C4-2B (cell line): ENCODE results near the gene ABHD16B.
"Not testable (repeated sequence)": the region's sequence is repeated elsewhere in the genome, so short reads cannot be mapped to it uniquely, and the experiment has no call there.

ENCODE experiments used
- H3K27ac ChIP-seq: fragments of 450-650 bp; 2 replicates; pipeline ENCODE4 v1.5.1; 2017
- ZFX ChIP-seq: fragments of 450-650 bp; IDR thresholded peaks from 2 replicates; pipeline ENCODE4 v1.6.1; 2017
- TF ChIP-seq, protein P1 (sequence below): fragments of 450-650 bp; conservative IDR thresholded peaks from 2 replicates; pipeline ENCODE4 v1.5.1; 2017; ENCODE audit warnings: mild to moderate bottlenecking

Gene ABHD16B

DNA sequence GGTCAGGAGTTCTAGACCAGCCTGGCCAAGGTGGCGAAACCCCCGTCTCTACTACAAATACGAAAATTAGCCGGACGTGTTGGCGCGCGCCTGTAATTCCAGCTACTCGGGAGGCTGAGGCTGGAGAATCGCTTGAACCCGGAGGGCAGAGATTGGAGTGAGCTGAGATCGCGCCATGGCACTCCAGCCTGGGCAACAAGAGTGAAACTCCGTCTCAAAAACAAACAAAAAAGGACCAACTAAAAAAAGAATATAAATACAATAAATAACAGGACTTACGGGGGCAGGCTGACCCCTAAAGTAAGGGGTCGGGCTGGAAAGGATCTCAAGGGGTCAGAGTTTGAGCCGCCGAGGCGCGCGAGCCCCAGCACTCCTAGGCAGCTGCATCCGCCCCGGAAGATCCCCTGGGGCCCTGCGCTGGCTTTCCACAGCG, 3.3 kb downstream of the ABHD16B start:
- peak overlapping the region; percentile 97 for H3K27ac ChIP-seq
- TF ChIP-seq ZFX: no peak
- TF ChIP-seq, protein P1, sequence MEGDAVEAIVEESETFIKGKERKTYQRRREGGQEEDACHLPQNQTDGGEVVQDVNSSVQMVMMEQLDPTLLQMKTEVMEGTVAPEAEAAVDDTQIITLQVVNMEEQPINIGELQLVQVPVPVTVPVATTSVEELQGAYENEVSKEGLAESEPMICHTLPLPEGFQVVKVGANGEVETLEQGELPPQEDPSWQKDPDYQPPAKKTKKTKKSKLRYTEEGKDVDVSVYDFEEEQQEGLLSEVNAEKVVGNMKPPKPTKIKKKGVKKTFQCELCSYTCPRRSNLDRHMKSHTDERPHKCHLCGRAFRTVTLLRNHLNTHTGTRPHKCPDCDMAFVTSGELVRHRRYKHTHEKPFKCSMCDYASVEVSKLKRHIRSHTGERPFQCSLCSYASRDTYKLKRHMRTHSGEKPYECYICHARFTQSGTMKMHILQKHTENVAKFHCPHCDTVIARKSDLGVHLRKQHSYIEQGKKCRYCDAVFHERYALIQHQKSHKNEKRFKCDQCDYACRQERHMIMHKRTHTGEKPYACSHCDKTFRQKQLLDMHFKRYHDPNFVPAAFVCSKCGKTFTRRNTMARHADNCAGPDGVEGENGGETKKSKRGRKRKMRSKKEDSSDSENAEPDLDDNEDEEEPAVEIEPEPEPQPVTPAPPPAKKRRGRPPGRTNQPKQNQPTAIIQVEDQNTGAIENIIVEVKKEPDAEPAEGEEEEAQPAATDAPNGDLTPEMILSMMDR: no peak; the same call in 1 of the 2 replicates

DNA sequence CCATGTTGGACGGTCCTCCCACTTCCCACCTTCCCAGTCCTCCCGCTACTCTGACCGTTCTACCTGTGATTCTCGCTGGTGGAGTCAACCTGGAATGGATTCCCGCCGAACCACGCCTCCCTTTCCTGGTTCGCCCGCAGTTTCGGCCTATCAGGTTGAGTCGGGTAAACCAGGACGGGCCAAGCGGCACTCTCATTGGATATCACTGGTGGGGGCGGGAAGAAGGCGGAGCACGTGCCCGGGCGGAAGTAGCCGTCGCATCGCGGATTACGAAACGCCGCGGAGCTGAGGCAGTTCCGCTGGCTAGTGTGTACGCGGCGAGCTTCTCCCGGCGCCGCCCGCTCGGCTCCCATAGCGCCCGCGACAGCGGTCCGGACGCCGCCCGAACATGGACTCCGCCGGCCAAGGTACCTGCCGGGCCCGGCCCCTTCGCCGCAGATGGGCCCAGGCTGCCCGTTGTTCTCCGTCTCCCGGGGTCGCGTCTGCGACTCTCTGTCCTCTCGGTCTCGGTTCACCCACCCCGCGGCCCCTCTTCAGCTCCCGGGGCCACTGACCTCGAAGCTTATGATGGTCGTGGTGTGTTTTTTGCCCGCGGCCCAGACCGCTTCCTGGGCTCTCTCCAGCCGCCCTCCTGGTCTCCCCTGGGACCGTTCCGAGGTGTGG, 3.8 kb downstream of the ABHD16B start, which contains the start of gene TPD52L2:
Gene TPD52L2 (plus strand): TSS at position 293 of the 663 bp plus-strand sequence. CDS start 96 bp downstream, at position 389.
- TF ChIP-seq, protein P1: no peak
- TF ChIP-seq ZFX: peak; percentile 46; the same call in 1 of the 2 replicates
- peak within 1 kb of the TSS; percentile 97 for H3K27ac ChIP-seq

DNA sequence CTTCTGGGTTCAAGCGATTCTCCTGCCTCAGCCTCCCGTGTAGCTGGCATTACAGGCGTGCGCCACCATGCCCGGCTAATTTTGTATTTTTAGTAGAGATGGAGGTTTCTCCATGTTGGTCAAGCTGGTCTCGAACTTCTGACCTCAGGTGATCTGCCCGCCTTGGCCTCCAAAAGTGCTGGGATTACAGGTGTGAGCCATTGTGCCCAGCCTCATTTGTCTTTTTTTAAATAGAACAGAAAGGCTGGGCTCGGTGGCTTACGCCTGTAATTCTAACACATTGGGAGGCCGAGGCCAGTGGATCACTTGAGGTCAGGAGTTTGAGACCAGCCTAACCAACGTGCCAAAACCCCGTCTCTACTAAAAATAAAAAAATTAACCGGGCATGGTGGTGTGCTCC, 5.7 kb downstream of the ABHD16B start:
- not testable (repeated sequence) for H3K27ac ChIP-seq

DNA sequence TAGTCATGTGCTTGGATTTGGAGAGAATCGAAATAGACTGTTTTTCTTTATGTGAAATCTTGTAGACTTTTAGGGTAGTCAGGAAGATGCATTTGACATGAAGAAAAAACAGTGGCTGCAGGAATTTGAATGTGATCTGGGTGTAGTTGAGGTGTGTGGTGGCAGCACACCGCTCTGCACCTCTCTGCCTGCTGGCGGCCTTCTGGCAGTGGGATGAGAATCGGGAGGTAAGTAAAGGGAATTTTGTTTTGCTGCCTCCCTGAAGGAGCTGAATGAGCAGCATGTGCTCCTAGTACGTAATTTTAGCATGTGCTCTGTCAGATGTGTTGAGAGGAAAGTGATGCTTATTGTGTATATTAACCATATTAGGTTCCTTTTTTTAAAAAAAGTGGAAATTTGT, 7.0 kb downstream of the ABHD16B start:
- TF ChIP-seq ZFX: no peak
- TF ChIP-seq, protein P1: no peak

DNA sequence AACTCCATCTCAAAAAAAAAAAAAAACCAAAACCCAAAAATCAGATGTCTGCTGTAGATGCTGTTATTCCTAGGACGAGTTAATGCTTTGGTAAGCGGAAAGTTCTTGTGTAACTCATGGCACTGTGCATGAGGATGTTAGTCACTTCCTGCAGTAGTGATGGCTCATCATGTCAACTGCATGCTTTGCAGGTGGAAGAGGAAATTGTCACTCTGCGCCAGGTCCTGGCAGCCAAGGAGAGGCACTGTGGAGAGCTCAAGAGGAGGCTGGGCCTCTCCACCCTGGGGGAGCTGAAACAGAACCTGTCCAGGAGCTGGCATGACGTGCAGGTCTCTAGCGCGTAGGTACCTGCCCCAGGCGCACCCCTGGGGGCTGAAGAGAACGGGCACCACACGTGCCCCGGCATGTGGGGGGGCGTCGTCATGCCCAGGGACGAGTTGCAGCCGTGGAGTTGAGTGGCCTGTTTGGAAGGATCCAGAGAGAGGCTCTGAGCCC, 12.2 kb downstream of the ABHD16B start:
- H3K27ac ChIP-seq: no peak overlapping the region
- TF ChIP-seq, protein P1: no peak
- no peak for TF ChIP-seq ZFX

More for the DNA sequence above, 7.0 kb downstream of the ABHD16B start:
- no peak overlapping the region for H3K27ac ChIP-seq

DNA sequence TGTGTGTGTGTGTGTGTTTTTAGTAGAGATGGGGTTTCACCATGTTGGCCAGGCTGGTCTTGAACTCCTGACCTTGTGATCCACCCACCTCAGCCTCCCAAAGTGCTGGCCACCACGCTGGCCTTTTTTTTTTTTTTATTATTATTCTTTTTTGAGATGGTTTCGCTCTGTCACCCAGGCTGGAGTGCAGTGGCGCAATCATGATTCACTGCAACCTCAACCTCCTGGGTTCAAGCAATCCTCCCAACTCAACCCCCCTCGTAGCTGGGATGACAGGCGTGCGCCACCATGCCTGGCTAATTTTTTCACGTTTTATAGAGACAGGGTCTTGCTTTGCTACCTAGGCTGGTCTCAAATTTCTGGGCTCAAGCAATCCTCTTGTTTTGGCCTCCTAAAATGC, 12.9 kb downstream of the ABHD16B start:
- H3K27ac ChIP-seq: not testable (repeated sequence)

DNA sequence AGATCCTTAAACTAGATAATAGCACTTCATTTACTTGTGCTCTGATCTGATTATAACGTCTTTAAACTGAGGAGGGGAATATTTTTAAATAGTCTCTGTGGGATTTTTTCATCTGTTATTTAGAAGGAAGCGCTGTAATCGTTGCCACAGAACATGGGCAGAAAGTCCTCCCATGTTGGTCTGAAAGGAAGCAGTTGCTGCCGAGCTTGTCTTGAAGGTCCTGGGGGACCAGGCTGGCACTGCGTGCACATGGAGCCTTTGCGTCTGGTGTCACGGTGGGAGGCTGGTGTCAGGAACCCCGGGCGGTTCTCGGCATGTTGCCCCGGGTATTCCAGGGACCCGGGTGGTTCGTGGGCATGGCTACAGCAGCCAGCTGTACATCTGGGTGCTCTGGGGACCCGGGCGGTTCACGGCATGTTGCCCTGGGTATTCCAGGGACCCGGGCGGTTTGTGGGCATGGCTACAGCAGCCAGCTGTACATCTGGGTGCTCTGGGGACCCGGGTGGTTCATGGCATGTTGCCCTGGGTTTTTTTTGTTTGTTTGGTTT, 15.3 kb downstream of the ABHD16B start:
- no peak overlapping the region for H3K27ac ChIP-seq
- TF ChIP-seq ZFX: no peak
- TF ChIP-seq, protein P1: no peak

DNA sequence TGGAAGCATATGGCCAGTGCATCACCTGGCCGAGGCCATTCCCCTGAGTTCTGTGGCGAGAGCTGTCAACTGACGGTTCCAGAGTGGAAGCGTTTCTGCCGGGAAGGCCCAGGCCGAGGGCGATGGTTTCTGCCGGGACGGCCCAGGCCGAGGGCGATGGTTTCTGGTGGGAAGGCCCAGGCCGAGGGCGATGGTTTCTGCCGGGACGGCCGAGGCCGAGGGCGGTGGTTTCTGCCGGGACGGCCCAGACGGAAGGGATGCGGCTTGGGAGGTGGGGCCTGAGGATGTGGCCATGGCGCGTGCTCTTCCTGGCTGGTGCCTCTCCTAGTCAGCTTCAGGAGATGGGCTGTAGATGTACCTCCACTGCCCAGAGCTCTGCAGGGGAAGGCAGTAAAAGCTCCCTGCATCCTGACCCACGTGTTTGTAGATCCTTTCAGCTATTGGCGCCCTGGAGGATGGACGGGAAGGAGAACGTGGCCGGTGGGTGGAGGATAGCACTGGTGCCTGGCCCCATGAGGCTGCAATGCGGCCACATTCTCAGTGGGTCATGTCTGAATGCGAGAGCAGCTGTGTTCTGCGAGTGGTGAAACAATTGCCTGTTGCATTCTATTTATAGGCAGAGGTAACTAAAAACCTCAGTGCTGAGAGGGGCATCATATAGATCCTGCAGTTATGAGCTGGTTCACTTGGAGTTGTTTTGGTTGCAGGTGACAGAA, 16.6 kb downstream of the ABHD16B start:
- H3K27ac ChIP-seq: no peak overlapping the region
- TF ChIP-seq, protein P1: no peak
- no peak for TF ChIP-seq ZFX
